Activated naive CD4-positive, alpha-beta T cell treated with anti-CD3 and anti-CD28 coated beads for 36 hours (primary cell): ENCODE measurements around the gene GPC1. TPM values are rescaled to one million over a fixed set of nuclear protein-coding genes. Genes with fewer than 3 reads are reported as not detected.

Source experiments
- CTCF ChIA-PET: fragments of 350-600 bp; sonication (Branson Sonifier 250); formaldehyde crosslinking; loops from one replicate; lab custom pipeline; 2021; ENCODE audit warnings: antibody characterized with exemption; lab: Charles Lee
- DNase-seq: peaks from one replicate; pipeline ENCODE4 v3.0.0-alpha.2; 2020
- H3K27ac Mint-ChIP-seq: one replicate; pipeline ENCODE4 v1.8.0; 2021; ENCODE audit warnings: mild to moderate bottlenecking, mixed read lengths
- H3K27me3 Mint-ChIP-seq: one replicate; pipeline ENCODE4 v1.8.0; 2021; ENCODE audit warnings: low read depth, mixed read lengths
- H3K36me3 Mint-ChIP-seq: one replicate; pipeline ENCODE4 v1.8.0; 2021; ENCODE audit warnings: low read depth, mixed read lengths
- H3K4me1 Mint-ChIP-seq: one replicate; pipeline ENCODE4 v1.8.0; 2021; ENCODE audit warnings: low read depth, mixed read lengths
- H3K4me3 Mint-ChIP-seq: one replicate; pipeline ENCODE4 v1.8.0; 2021; ENCODE audit warnings: mild to moderate bottlenecking, moderate library complexity, mixed read lengths
- H3K9me3 Mint-ChIP-seq: one replicate; pipeline ENCODE4 v1.8.0; 2021; ENCODE audit warnings: mixed read lengths
- intact Hi-C: fragments of 100-400 bp; cut with micrococcal nuclease; formaldehyde crosslinking; loops from one replicate; pipeline ENCODE4 v1.15.1; 2023
- total RNA-seq, 2 experiments: library from RNA; stranded (reverse); gene quantifications; one replicate each; pipeline ENCODE4 v1.2.3, GENCODE V29; 2021

GPC1 gene
- total RNA-seq, 2 experiments from 2014 or later, result 1.2 to 1.5 TPM

- H3K9me3 Mint-ChIP-seq, result no peaks in the 10 kb centered on the region
- no peaks in the 10 kb centered on the region for H3K36me3 Mint-ChIP-seq
- peaks cover 26% of the 10 kb centered on the region for H3K4me1 Mint-ChIP-seq
- H3K27me3 Mint-ChIP-seq, result peaks cover 10% of the 10 kb centered on the region
- CTCF ChIA-PET, result interaction anchor here (0.5 kb wide), 1 partner anchor 149 kb away, joined by 3 read pairs; no protein-coding TSS in a partner anchor
- intact Hi-C loops, result no loop called here
- no peak overlapping the region for H3K4me3 Mint-ChIP-seq
- DNase-seq, result peak; percentile 2
- no peak overlapping the region for H3K27ac Mint-ChIP-seq
Measured at GRCh38 chr2:240431271-240431660, 4.2 kb upstream of the GPC1 start.

GRCh38 chr2:240431661-240432424, 3.6 kb upstream of the GPC1 start:
- intact Hi-C loops, result no loop called here
- Mint-ChIP-seq H3K4me3 (no peak overlapping the region), H3K36me3 (no peaks in the 10 kb centered on the region), H3K27me3 (peaks cover 6% of the 10 kb centered on the region), H3K9me3 (no peaks in the 10 kb centered on the region), H3K4me1 (peaks cover 23% of the 10 kb centered on the region), H3K27ac (no peak overlapping the region)
- CTCF ChIA-PET, result interaction anchor here (0.5 kb wide), 1 partner anchor 149 kb away, joined by 3 read pairs; no protein-coding TSS in a partner anchor
- peak; percentile 4 for DNase-seq

- CTCF ChIA-PET, result no interaction called here
- H3K27me3 Mint-ChIP-seq, result peaks cover 11% of the 10 kb centered on the region
- H3K9me3 Mint-ChIP-seq, result no peaks in the 10 kb centered on the region
- intact Hi-C loops, result no loop called here
- peak; percentile 4 for DNase-seq
- H3K4me3 Mint-ChIP-seq, result no peak overlapping the region
- H3K4me1 Mint-ChIP-seq, result peaks cover 21% of the 10 kb centered on the region
- H3K36me3 Mint-ChIP-seq, result no peaks in the 10 kb centered on the region
- no peak overlapping the region for H3K27ac Mint-ChIP-seq
Measured at GRCh38 chr2:240432430-240432819, 3.0 kb upstream of the GPC1 start.

- peak; percentile 3 for DNase-seq
- Mint-ChIP-seq H3K4me1 (peaks cover 17% of the 10 kb centered on the region), H3K27me3 (peaks cover 18% of the 10 kb centered on the region), H3K27ac (no peak overlapping the region), H3K36me3 (no peaks in the 10 kb centered on the region), H3K4me3 (peak overlapping the region; percentile 24), H3K9me3 (no peaks in the 10 kb centered on the region)
- intact Hi-C loops, result no loop called here
- CTCF ChIA-PET, result no interaction called here
Measured at GRCh38 chr2:240432820-240433801, 2.4 kb upstream of the GPC1 start.

GRCh38 chr2:240433973-240434727, 1.3 kb upstream of the GPC1 start:
- Mint-ChIP-seq H3K27ac (no peak overlapping the region), H3K4me3 (peak overlapping the region; percentile 74), H3K36me3 (no peaks in the 10 kb centered on the region), H3K4me1 (peaks cover 8% of the 10 kb centered on the region), H3K9me3 (no peaks in the 10 kb centered on the region), H3K27me3 (peaks cover 20% of the 10 kb centered on the region)
- DNase-seq, result peak; percentile 51
- intact Hi-C loops, result no loop called here
- CTCF ChIA-PET, result no interaction called here

GRCh38 chr2:240434728-240435456, 571 bp upstream of the GPC1 start:
- H3K4me3 Mint-ChIP-seq, result peak overlapping the region; percentile 74
- no peaks in the 10 kb centered on the region for H3K36me3 Mint-ChIP-seq
- H3K4me1 Mint-ChIP-seq, result peaks cover 8% of the 10 kb centered on the region
- peak; percentile 88 for DNase-seq
- no peak overlapping the region for H3K27ac Mint-ChIP-seq
- H3K9me3 Mint-ChIP-seq, result no peaks in the 10 kb centered on the region
- H3K27me3 Mint-ChIP-seq, result peaks cover 20% of the 10 kb centered on the region
- intact Hi-C loops, result loop anchor here (5.0 kb wide), 1 partner anchor 132 kb away; the partner anchor contains the start of gene RNPEPL1
- CTCF ChIA-PET, result no interaction called here

- DNase-seq, result no peak
- H3K4me3 Mint-ChIP-seq, result peak overlapping the region; percentile 65
- peaks cover 8% of the 10 kb centered on the region for H3K4me1 Mint-ChIP-seq
- H3K9me3 Mint-ChIP-seq, result no peaks in the 10 kb centered on the region
- CTCF ChIA-PET, result interaction anchor here (0.6 to 1.3 kb wide), 2 partner anchors 129 to 205 kb away, joined by 3 read pairs; no protein-coding TSS in a partner anchor
- H3K36me3 Mint-ChIP-seq, result no peaks in the 10 kb centered on the region
- intact Hi-C loops, result loop anchor here (5.0 kb wide), 1 partner anchor 131 kb away; the partner anchor contains the start of gene RNPEPL1
- H3K27me3 Mint-ChIP-seq, result peaks cover 20% of the 10 kb centered on the region
- no peak overlapping the region for H3K27ac Mint-ChIP-seq
Measured at GRCh38 chr2:240435948-240436682, 652 bp downstream of the GPC1 start.

- Mint-ChIP-seq H3K27ac (no peak overlapping the region), H3K36me3 (no peaks in the 10 kb centered on the region), H3K27me3 (peaks cover 20% of the 10 kb centered on the region), H3K4me1 (peaks cover 8% of the 10 kb centered on the region), H3K9me3 (no peaks in the 10 kb centered on the region), H3K4me3 (peak overlapping the region; percentile 65)
- CTCF ChIA-PET, result interaction anchor here (1.3 kb wide), 1 partner anchor 206 kb away, joined by 3 read pairs; no protein-coding TSS in a partner anchor
- intact Hi-C loops, result loop anchor here (5.0 kb wide), 1 partner anchor 130 kb away; the partner anchor contains the start of gene RNPEPL1
- no peak for DNase-seq
Measured at GRCh38 chr2:240436683-240437550, 1.5 kb downstream of the GPC1 start.

- Mint-ChIP-seq H3K4me1 (peaks cover 8% of the 10 kb centered on the region), H3K27me3 (peaks cover 20% of the 10 kb centered on the region), H3K9me3 (no peaks in the 10 kb centered on the region), H3K36me3 (no peaks in the 10 kb centered on the region), H3K4me3 (peak overlapping the region; percentile 6), H3K27ac (no peak overlapping the region)
- intact Hi-C loops, result loop anchor here (5.0 kb wide), 1 partner anchor 130 kb away; the partner anchor contains the start of gene RNPEPL1
- CTCF ChIA-PET, result no interaction called here
- no peak for DNase-seq
Measured at GRCh38 chr2:240437551-240437860, 2.0 kb downstream of the GPC1 start.
